ENCODE results near the gene DST.

Gene DST

DNA sequence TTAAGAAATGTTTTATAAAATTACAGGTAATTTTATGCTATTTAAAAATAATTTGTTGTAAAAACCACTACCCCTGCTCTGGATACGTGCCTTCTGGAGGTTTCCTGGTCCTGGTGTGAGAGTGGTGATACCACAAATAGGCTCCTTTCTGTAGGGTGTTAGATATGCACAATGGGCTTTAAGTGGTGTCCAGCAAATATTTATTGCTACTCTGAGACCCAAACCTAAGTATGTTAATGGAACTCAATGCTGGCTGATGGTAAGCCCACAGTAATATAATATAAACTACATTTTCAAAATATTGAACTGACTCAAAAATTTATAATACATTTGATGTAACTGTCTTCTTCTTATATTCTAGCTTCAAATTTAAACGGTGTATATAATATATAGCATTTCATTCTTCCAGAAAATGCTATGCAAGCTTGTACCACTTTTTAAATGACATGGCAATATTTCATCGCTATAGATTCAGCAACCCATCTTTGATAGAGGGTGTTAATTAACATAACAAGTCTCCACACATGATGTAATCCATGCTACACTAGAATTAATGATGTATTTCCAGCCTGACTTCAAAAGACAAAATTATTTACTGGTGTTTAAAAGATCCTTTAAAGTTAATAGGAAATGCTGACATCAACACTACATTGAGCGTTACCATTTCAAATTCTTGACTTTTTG, 161.9 kb downstream of the DST start:
- H3K4me3 Mint-ChIP-seq: no peak overlapping the region
- H3K9me3 Mint-ChIP-seq: peaks cover 2 to 10% of the 10 kb centered on the region in 2 donors
- H3K4me1 Mint-ChIP-seq: peaks cover 0 to under 1% of the 10 kb centered on the region in 2 donors
- DNase-seq (no peak), ATAC-seq (replicated peaks) (no peak)
- H3K27me3 Mint-ChIP-seq: no peaks in the 10 kb centered on the region
- no peak overlapping the region for H3K27ac Mint-ChIP-seq
- no peaks in the 10 kb centered on the region for H3K36me3 Mint-ChIP-seq

- no peak for DNase-seq
- Mint-ChIP-seq H3K36me3 (no peaks in the 10 kb centered on the region), H3K27me3 (no peaks in the 10 kb centered on the region), H3K9me3 (peaks cover 2 to 10% of the 10 kb centered on the region in 2 donors), H3K4me1 (peaks cover 0 to 5% of the 10 kb centered on the region in 2 donors), H3K27ac (no peak overlapping the region), H3K4me3 (no peak overlapping the region)
- ATAC-seq (replicated peaks): no peak
These were observed 162.4 kb downstream of the DST start for GRCh38 chr6:56480246-56480645.

DNA sequence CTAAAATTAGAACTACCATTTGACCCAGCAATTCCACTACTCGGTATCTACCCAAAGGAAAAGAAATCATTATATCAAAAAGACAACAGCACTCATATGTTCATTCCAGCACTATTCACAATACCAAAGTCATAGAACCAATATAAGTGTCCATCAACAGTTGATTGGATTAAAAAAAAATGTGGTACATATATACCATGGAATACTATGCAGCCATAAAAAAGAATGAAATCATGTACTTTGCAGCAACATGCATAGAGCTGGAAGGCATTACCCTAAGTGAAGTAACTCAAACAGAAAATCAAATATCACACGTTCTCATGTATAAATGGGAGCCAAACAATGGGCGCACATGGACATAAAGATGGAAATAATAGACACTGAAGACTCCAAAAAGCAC, 163.3 kb downstream of the DST start:
- no peak overlapping the region for H3K27ac Mint-ChIP-seq
- ATAC-seq (replicated peaks): no peak
- no peak for DNase-seq
- peaks cover 0 to 5% of the 10 kb centered on the region in 2 donors for H3K4me1 Mint-ChIP-seq
- H3K9me3 Mint-ChIP-seq: peaks cover 2 to 10% of the 10 kb centered on the region in 2 donors
- no peak overlapping the region for H3K4me3 Mint-ChIP-seq
- no peaks in the 10 kb centered on the region for H3K36me3 Mint-ChIP-seq
- no peaks in the 10 kb centered on the region for H3K27me3 Mint-ChIP-seq

DNA sequence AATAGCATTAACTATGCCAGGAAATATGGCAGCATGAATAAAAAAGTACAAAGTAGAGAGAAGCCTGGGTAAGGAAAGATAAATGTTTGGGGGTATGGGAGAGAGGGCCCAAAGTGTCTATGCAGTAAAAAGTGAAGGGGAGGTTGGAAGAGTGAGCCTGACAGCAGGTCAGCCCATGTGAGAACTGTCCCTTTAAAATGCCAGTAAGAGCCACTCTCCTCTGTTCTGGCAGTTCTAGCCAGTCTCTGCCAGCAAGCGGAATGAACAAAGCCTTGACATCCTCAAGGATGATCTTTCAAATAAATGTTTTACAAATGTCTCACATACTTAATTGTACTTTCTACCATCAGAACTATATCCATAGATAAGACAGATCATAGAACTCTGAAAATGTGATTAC, 164.5 kb downstream of the DST start:
- peaks cover 0 to 5% of the 10 kb centered on the region in 2 donors for H3K4me1 Mint-ChIP-seq
- H3K27me3 Mint-ChIP-seq: no peaks in the 10 kb centered on the region
- H3K4me3 Mint-ChIP-seq: no peak overlapping the region
- H3K9me3 Mint-ChIP-seq: peaks cover 2 to 10% of the 10 kb centered on the region in 2 donors
- no peak for ATAC-seq (replicated peaks)
- no peak overlapping the region for H3K27ac Mint-ChIP-seq
- DNase-seq: no peak
- H3K36me3 Mint-ChIP-seq: no peaks in the 10 kb centered on the region

GRCh38 chr6:56477241-56477640, 165.4 kb downstream of the DST start:
- no peak overlapping the region for H3K4me3 Mint-ChIP-seq
- no peak for DNase-seq
- no peak overlapping the region for H3K27ac Mint-ChIP-seq
- H3K9me3 Mint-ChIP-seq: peaks cover 2 to 10% of the 10 kb centered on the region in 2 donors
- no peaks in the 10 kb centered on the region for H3K36me3 Mint-ChIP-seq
- H3K27me3 Mint-ChIP-seq: no peaks in the 10 kb centered on the region
- H3K4me1 Mint-ChIP-seq: peaks cover 0 to 5% of the 10 kb centered on the region in 2 donors
- no peak for ATAC-seq (replicated peaks)

GRCh38 chr6:56475736-56476457, 166.8 kb downstream of the DST start:
- Mint-ChIP-seq H3K9me3 (peaks cover 2 to 10% of the 10 kb centered on the region in 2 donors), H3K27ac (no peak overlapping the region), H3K27me3 (no peaks in the 10 kb centered on the region), H3K36me3 (no peaks in the 10 kb centered on the region), H3K4me1 (peaks cover 0 to 5% of the 10 kb centered on the region in 2 donors), H3K4me3 (no peak overlapping the region)
- ATAC-seq (replicated peaks) (no peak), DNase-seq (no peak)

GRCh38 chr6:56474532-56474931, 168.2 kb downstream of the DST start:
- Mint-ChIP-seq H3K36me3 (no peaks in the 10 kb centered on the region), H3K4me1 (peaks cover 0 to 5% of the 10 kb centered on the region in 2 donors), H3K27ac (no peak overlapping the region), H3K4me3 (no peak overlapping the region), H3K27me3 (no peaks in the 10 kb centered on the region), H3K9me3 (peaks cover 2 to 9% of the 10 kb centered on the region in 2 donors)
- ATAC-seq (replicated peaks) (no peak), DNase-seq (no peak)

DNA sequence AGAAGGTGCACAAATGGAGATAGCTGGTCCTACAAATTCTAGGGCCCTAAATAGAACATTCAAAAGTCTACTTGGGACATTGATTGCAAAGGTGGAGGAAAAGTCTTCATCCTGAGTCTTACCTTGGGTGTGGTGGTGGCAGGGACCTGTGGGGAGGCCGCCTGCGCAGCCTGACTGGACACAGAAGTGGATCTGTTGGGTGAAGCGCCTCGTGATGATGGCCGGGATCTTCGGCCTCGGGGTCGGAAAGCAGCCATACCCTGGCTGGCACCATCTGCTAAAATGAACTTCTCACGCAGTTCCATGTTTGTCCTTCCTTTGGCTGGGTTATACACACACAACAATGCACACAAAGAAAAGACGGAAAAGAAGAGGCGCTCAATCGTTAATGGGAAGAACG, 179.2 kb downstream of the DST start:
- Mint-ChIP-seq H3K27me3 (no peaks in the 10 kb centered on the region), H3K27ac (no peak overlapping the region), H3K4me3 (no peak overlapping the region), H3K9me3 (no peaks in the 10 kb centered on the region), H3K36me3 (no peaks in the 10 kb centered on the region), H3K4me1 (no peaks in the 10 kb centered on the region)
- ATAC-seq (replicated peaks) (no peak), DNase-seq (no peak)

DNA sequence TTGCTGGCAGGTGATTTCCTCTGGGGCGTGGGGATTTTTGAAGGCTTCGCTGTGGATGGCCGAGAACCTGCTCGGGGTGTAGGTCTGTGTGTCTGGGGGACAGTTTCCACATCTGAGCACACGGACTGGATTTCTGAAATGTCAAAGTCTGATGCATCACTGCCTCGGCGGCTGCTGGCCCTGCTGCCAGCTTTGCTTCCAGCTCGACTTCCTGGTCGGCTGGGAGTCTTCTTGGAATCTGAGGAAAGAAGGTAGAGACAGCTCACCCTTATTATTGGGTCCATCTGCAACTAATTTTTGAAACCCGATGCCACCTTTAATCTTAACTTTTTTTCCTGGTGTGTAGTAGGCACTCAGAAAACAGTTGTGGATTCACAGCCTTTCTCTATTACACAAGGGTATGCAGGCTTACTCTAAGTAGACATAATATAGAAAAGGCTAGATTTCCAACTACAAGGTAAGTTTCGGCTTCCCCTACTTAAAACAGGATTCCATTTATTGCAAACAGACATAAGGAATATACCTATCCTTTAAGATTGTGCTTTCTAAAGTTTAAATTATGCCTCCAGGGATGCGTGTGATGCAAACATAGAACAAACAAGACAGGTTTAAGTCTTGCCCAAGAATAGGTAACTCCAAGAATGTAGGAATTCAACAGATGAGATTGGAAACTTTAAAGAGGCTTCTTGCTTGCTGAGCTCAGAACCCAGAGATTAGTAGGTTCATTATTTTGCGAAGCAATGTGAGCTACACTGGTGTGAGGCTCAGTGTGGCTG, 183.5 kb downstream of the DST start:
- no peak overlapping the region for H3K4me3 Mint-ChIP-seq
- no peaks in the 10 kb centered on the region for H3K27me3 Mint-ChIP-seq
- no peaks in the 10 kb centered on the region for H3K9me3 Mint-ChIP-seq
- H3K4me1 Mint-ChIP-seq: no peaks in the 10 kb centered on the region
- no peaks in the 10 kb centered on the region for H3K36me3 Mint-ChIP-seq
- ATAC-seq (replicated peaks): no peak
- no peak for DNase-seq
- H3K27ac Mint-ChIP-seq: no peak overlapping the region

DNA sequence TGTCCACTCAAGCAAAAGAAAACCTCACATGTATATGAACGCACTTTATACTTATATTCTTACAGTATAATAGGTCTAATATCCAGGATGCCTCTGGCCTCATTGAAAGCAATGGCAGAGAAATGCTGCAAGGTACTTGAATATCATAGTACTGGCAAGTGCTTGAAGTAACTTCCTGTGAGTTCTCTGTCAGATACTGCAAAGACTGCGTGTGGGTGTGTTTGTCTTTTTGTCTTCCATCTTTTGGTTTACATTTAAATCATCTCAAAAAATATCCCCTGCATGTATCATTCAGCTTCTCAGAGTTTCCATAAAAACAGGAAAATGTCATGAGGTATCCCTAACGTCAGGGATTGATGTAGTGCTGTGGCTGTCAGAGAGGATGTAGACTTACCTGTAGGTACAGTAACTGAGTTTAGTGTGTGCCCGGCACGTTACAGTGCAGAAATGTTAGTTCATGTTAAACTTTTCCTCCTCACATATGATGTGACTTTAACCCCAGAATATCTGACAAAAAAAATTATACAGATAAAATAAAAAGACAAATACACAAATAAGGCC, 184.3 kb downstream of the DST start:
- Mint-ChIP-seq H3K4me1 (no peaks in the 10 kb centered on the region), H3K27ac (no peak overlapping the region), H3K36me3 (no peaks in the 10 kb centered on the region), H3K9me3 (no peaks in the 10 kb centered on the region), H3K27me3 (no peaks in the 10 kb centered on the region), H3K4me3 (no peak overlapping the region)
- ATAC-seq (replicated peaks) (no peak), DNase-seq (no peak)

GRCh38 chr6:56456785-56457184, 185.9 kb downstream of the DST start:
- no peaks in the 10 kb centered on the region for H3K4me1 Mint-ChIP-seq
- H3K27me3 Mint-ChIP-seq: no peaks in the 10 kb centered on the region
- DNase-seq (no peak), ATAC-seq (replicated peaks) (no peak)
- no peak overlapping the region for H3K4me3 Mint-ChIP-seq
- H3K9me3 Mint-ChIP-seq: no peaks in the 10 kb centered on the region
- H3K27ac Mint-ChIP-seq: no peak overlapping the region
- H3K36me3 Mint-ChIP-seq: no peaks in the 10 kb centered on the region

DNA sequence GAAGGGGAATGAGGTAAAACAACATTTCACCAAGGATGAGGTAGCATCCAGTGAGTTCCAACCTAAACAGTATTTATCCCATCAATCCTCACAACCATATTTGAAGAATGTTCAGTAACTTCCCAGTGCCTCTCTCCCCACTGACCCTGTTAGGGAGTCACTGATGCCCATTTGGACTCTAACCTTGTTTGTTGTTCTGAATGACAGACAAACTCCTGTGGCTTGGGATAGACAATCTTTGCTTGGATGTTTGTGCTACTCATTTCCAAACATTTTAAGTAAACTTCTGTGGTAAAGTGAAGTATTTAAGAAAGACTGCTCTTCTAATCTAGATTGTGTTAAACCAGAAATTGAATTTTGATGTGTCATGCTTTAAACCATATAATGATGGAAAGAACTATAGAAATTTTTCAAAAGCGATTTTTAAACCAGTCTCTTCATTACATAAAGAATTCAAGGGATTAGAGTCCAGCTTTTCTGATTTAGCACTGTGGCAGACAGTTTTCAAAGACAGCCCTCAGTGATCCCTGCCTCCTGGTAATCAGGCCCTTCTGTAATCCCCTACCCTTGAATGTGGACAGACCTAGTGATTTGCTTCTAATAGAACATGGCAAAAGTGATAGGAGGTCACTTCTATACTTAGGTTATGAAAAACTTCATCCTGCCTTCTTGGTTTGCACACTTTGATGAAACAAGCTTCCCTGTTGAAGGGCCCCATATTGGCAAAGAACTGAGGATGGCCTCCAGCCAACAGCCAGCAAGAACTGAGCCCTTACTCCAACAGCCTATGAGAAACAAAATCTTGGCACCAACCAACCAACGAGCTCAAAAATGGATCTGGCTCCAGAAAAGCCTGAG, 191.6 kb downstream of the DST start:
- no peaks in the 10 kb centered on the region for H3K4me1 Mint-ChIP-seq
- no peak for ATAC-seq (replicated peaks)
- H3K27ac Mint-ChIP-seq: no peak overlapping the region
- no peaks in the 10 kb centered on the region for H3K27me3 Mint-ChIP-seq
- H3K4me3 Mint-ChIP-seq: no peak overlapping the region
- no peaks in the 10 kb centered on the region for H3K36me3 Mint-ChIP-seq
- H3K9me3 Mint-ChIP-seq: no peaks in the 10 kb centered on the region
- DNase-seq: no peak

DNA sequence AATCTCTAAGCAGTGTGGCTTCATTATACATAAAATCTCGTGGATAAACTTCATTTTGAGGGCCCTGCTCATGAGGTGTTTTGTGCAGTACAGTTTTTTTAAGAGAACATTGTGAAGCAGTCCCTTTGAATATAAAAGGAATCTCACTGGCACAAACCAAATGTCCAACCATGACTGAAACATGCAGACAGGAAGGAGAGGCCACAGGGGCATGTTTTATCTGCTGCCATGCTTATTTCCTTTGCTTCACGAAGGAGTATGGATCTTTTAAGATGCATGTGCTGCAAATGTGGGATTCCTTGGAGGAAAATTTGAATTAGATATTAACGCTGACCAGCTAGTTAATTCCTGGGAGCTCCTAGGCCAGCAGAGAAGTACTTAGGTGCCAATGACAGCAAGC, 192.3 kb downstream of the DST start:
- ATAC-seq (replicated peaks): no peak
- no peaks in the 10 kb centered on the region for H3K36me3 Mint-ChIP-seq
- H3K27me3 Mint-ChIP-seq: no peaks in the 10 kb centered on the region
- no peak for DNase-seq
- no peaks in the 10 kb centered on the region for H3K9me3 Mint-ChIP-seq
- no peak overlapping the region for H3K4me3 Mint-ChIP-seq
- H3K4me1 Mint-ChIP-seq: no peaks in the 10 kb centered on the region
- H3K27ac Mint-ChIP-seq: no peak overlapping the region

DNA sequence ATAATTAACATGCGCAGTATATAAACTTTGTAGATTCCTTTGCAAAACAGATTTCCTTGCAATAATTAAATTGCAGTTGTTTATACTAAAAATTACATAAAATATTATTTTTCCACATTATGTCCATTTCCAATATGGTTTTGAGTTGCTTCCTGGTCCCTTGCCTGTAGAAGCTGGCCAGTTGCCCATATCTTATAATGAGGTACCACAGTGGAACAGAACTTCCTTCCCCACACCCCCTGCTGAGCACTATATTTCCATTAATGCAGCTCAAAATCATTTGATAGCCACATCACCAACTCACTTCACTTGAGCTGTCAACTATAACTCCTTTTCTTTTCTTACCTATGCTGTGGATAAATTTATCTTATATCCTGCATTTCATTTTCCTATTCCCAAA, 194.6 kb downstream of the DST start:
- no peaks in the 10 kb centered on the region for H3K4me1 Mint-ChIP-seq
- no peaks in the 10 kb centered on the region for H3K27me3 Mint-ChIP-seq
- H3K9me3 Mint-ChIP-seq: peaks cover 0 to 3% of the 10 kb centered on the region in 2 donors
- no peaks in the 10 kb centered on the region for H3K36me3 Mint-ChIP-seq
- DNase-seq (no peak), ATAC-seq (replicated peaks) (no peak)
- no peak overlapping the region for H3K27ac Mint-ChIP-seq
- H3K4me3 Mint-ChIP-seq: no peak overlapping the region

All from stimulated activated naive B cell treated with anti-CD40 and anti-IgM and Interleukin-4, amounts not matched to agents 10 μg/mL and 1 μg/mL and 100 μg/mL, for 72 hours (primary cell).